CD4-positive, alpha-beta T cell treated with Interleukin-1 beta for 1 hour (primary cell): Measurements from ENCODE around the gene PCGF2.
A peak's percentile ranks its signal among the peaks of the same experiment; 100 is the strongest.
"Not testable (repeated sequence)": the region's sequence is repeated elsewhere in the genome, so short reads cannot be mapped to it uniquely, and the experiment has no call there.

Experiments
- DNase-seq, 2 donors: peaks; one replicate each; pipeline ENCODE4 v3.0.0-alpha.2; 2020 to 2022

The PCGF2 gene

GRCh38 chr17:38733982-38734973 lies 13.9 kb downstream of the PCGF2 start:
- DNase-seq: no peak

GRCh38 chr17:38733282-38733981 lies 14.7 kb downstream of the PCGF2 start:
- DNase-seq: no peak

DNA sequence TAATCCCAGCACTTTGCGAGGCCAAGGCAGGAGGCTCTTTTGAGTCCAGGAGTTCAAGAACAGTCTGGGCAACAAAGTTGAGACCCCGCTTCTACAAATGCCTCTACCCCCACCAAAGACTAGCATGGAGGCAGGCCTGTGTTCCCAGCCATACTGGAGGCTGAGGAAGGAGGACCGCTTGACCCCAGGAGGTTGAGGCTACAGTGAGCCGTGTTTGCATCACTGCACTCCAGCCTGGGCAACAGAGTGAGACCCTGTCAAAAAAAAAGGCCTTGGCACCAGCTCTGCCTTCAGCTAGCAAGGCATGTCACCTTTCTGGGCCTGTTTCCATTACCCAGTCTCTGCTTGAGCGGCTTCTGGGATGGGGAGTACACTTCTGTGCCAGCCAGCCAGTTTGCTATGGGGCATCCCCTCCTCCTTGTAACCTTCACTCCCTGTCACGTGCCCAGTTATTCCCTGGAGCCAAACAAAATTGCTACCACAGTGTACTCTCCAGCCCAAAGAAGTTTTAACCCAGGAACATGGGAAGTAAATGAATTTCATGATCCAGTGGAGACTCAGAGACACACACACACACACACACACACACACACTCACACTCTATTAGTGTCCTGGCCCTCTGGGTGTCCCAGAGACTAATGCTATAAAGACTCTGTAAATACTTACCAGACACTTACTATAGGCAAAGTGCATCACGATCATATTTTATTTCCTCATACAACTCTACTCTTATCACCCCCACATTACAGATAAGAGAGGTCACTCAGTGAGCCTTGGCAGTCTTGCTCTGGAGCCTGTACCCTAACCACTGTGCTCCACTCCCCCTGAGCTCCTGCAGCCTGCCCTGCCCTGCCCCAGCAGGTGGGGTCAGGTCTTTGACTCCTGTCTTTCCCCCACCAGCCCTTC lies 15.5 kb downstream of the PCGF2 start:
- DNase-seq: no peak

DNA sequence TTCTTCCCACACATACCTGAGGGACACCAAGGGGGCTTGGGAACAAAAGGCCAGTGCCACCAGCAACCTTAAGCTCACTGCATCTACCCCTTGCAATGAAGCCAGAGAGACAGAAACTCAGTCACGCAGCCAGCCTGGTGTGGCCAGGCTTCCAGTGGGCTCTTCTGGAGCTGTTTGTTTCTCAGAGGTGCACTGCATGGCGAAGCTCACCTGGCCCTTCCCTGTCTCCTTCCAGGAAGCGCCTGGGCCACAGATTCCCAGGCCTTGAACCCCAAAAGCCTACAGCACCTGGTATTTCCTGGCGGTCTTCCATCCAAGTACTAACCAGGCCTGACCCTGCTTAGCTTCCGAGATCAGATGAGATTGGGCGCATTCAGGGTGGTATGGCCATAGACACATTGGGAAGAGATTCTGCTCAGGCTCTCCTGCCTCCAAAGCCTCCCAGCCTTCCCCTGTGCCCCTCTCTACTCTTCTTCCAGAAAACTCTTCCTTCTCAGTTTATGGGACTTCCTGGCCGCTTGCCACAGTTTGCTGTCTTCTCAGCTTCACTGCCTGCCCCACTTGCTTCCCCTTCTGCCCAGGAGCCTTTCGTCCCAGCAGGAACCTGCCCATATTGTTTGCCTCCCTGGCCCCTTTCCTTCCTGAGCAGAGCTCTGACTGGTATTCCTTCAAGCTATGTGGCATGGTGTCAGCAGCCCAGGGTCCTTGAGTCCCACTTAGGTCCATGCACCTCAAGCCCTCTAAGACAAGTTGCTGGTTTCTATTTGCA lies 16.4 kb downstream of the PCGF2 start:
- no peak for DNase-seq

DNA sequence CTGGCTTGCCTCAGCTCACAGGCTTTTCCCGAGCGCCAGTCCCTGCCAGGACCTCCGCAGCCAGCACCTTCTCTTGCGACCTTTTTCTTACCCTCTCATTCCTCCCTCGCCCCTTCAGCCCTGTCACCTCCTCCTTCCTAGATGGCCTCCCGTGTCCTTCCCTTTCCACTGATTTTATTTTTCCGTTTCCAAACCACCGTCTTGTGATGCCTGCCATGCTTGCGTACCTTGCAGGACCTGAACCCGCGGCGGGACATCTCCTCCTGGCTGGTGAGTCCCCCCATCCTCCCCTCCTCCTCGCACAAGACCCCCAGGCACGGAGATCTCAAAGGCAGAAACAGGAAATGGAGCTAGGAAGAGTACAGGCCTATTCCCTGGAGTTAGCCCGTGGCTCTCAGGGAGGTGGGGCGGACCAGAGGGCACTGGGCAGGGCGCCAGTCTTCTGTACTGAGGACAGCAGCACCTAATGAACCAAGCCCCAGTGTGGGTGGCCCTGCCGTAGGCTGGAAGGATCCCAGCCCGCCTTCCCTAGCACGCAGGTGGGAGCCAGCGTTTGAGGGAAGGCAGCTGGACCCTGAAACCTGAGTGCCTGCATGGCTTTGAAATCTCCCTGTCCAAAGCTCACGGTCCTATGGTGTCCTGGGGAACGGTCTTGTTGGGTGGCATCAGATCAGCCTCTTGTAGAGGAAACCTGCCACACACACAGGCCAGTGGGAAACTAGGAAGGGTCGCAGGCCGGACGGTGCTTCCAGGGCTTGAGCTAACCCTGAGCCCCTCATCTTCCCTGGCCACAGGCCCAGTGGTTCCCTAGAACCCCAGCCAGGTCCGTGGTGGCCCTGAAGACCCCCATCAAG lies 17.4 kb downstream of the PCGF2 start:
- DNase-seq: no peak

DNA sequence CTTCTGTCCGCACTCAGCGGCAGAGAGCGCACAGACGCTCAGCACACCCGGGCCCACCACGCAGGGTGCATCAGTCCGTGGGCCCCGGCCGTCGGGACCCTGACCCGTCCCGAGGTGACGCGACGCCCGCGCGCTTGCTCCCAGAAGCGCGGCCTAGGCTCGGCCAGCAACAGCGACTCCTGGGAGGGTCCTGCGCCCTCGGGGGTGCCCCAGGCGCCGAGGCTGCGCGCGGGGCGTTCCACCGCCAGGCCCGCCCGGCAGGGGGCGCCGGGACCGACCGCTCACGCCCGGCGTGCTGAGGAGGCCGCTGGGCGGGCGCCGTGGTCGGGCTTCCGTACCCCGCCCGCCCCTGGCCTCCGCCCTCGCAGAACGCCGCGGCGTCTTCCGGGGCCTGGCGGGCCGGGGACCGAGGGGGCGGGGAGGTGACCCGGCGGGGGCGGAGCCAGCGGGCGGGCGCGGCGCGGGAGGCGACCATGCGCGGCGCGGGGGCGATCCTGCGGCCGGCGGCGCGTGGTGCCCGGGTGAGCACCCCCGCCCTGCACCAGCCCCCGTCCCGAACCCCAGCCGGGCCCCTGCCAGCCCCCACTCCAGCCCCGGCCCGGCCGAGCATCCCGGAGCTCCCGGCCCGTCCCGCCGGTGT lies 18.1 kb downstream of the PCGF2 start, which contains the start of gene CISD3:
Gene CISD3 (plus strand): TSS at position 456 of the 640 bp plus-strand sequence. CDS start 18 bp downstream, at position 474.
- peak; percentile 89 to 91 for DNase-seq

DNA sequence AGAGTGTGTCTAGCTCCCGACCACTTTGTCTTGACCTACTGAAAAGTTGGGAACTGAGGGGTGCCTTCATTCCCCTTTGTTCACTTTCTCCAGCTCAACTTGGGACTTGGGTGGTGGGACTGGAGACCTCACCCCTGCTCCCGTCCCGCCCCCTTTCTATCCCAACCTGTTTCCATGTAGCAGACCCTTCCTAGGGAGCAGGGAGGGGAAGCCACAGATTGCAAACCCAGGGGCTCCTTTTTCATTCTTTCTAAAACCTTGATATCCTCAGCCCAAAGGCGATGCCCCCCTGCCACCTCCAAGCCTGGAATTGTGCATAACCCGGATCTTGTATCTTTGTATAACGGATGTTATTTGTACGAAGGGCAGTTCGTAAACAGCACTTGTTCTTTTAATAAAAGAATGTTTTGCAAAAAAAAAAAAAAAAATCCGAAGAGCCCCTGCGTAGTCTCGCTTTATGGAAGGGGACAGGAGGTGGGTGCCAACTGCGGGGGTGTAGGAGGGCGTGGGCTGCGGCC lies 18.7 kb downstream of the PCGF2 start:
- DNase-seq: no peak

DNA sequence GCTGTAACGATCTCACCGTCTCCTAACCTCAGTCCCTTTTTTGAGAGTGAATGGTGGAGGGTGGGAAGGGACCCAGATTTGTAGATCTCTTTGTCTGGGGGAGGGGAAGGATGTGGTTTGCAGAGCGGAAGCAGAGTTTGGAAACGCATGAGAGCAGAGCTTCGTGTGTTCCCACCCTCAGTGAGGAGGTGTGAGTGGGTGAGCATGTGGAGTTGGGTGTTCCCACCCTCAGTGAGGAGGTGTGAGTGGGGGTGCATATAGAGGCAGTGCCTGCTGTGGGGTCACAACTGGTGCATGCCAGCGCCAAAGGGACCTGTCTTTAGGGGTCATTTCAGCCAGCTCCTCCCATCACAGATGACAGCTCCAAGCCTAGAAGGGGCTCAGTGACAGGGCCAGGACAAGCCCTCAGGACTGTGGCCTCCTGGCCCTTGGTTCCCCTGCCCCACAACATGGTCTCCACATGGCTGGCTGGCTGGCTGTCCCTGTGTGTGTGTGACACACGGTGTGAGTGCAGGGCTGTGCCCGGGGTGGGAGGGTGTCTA lies 19.8 kb downstream of the PCGF2 start:
- DNase-seq: peak; percentile 81 to 84

DNA sequence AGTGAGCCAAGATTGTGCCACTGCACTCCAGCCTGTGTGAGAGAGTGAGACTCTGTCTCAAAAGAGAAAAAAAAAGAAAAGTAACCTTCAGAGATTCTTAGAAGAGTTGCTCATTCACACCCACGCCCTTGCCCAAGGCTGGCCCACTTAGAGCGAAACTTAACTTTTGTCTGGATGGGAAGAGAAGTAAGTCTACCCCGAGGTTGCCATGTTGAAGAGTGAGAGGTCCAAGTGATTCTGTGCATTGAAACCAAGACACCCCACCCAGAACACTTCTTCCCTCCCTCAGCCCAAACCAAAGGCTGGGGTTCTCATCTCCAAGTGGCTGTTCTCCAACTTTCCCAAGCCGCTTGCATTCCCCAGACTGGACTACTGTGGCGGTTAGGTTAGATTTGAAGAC lies 20.4 kb downstream of the PCGF2 start:
- DNase-seq: peak; percentile 53 to 66

DNA sequence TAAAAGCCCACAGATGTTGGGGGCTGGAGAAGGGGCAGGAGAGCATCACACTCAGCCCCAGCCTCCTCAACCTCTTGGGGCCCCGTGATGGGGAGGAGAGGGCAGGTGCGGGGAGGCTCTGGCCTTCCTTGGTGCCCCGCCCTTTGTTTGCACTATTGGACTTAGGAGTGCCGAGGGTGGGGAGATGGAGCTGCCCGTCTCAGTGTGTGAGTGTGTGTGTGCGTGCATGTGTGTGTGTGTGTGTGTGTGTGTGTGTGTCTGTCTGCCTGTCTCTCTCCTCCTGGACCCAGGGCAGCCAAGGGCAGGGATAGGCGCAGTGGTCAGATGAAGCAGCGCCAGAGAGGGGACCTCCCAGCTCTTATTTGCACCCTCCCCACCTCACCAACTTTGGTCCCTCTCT lies 22.0 kb downstream of the PCGF2 start:
- not testable (repeated sequence) for DNase-seq

DNA sequence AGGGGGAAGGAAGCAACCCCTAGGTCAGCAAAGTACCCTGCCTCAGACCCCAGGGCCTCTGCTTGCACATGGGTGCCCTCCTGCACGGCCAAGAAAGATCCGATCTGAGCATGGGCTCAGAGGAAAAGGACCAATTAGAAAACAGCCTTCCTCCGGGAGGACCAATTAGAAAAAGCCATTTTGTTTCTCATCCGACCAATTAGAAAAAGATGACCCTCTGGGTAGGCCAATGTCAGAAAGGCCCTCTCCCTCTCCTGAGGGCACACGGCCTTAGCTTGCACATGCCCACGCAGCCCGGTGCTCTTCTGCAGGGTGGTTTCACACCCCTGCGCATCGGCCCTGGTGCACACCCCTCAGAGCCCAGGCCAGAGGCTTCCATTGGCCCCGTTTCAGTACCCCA lies 23.1 kb downstream of the PCGF2 start:
- DNase-seq: no peak

GRCh38 chr17:38724337-38724988 lies 23.7 kb downstream of the PCGF2 start:
- no peak for DNase-seq

- DNase-seq: no peak
Measured at GRCh38 chr17:38721802-38722201, 26.3 kb downstream of the PCGF2 start.

DNA sequence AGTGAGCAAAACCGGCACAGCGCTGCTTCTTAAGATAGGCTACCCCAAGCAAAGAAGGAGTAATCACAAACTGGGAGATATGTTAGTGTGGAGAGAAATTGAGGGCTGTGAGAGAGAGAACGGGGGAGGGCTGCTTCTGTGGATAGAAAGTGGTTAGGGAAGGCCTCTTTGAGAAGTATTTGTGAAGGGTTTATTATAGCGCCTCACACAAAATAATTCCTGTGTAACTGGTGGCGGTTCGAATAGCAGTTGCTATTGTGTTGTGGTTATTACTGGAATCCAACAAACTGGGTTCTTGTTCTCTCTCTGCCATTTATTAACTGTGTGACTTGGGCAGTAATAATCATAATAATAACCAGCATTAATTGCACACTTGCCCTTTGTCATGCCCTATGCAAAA lies 27.2 kb downstream of the PCGF2 start:
- DNase-seq: no peak

DNA sequence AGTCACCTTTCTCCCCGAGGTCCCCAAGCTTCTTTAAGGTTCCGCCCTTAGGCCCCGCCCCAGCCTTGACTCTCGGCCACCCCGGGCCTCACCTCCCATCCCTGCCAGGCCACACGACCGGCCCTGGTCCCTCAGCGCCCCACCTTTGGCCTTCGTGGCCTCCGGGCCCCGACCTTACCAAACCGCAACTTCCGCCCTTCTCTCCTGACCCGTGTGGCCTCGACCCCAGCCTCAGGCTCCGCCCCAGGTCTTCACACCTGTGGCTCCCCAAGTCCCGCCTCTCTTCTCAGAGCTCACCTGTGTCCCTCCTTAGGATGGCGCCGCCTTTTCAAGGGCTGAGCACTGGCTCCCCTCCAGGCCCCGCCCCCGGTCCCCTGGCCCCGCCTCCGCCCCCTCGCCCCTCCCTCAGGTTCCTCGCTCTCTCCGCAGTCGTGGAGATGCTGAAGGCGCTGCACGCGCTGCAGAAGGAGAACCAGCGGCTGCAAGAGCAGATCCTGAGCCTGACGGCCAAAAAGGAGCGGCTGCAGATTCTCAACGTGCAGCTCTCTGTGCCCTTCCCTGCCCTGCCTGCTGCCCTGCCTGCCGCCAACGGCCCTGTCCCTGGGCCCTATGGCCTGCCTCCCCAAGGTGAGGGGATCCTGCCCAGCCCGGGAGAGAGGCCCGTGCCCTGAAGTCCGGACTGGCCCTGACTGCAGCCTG lies 28.0 kb downstream of the PCGF2 start:
- no peak for DNase-seq

DNA sequence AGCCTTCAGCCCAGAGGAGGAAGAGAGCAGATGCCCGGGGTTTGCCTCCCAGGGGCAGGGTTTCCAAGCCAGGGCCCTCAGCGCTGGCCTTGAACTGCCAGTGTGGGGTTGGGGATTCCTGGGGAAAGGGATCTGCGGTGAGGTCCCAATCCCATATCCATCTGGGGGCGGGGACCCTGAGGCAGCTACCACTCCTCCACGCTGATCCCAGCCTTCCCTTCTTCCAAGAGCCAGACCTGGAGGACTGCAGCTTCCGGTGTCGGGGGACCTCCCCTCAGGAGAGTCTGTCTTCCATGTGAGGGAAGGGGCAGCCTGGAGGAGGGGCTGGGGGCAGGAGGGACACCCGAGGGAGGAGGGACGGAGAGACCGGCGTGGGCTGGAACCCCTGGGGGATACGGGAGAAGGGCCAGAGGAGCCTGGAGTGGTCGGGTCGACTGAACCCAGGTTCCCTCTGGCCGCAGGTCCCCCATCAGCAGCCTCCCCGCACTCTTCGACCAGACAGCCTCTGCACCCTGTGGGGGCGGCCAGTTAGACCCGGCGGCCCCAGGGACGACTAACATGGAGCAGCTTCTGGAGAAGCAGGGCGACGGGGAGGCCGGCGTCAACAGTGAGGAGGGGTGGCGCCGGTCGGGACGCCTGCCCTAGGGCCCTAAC lies 28.7 kb downstream of the PCGF2 start:
- DNase-seq: no peak

GRCh38 chr17:38717139-38717745 lies 30.9 kb downstream of the PCGF2 start:
- DNase-seq: no peak
